H9 (cell line): ENCODE measurements around the gene NFASC. TPM values are rescaled to one million over a fixed set of nuclear protein-coding genes. Genes with fewer than 3 reads are reported as not detected.

Source experiments
- DNase-seq: peaks from one replicate; pipeline ENCODE4 v3.0.0-alpha.2; 2017
- H2AFZ ChIP-seq: one replicate; pipeline ENCODE4 v1.6.1; 2013; ENCODE audit warnings: mild to moderate bottlenecking, low read length, control low read depth, moderate library complexity
- H2AK5ac ChIP-seq: 2 replicates; pipeline ENCODE4 v1.6.1; 2013; ENCODE audit warnings: low read length, control low read depth, mixed read lengths; ENCODE audit not compliant: insufficient read length
- H2BK120ac ChIP-seq: one replicate; pipeline ENCODE4 v1.6.1; 2013; ENCODE audit warnings: low read depth, mild to moderate bottlenecking, low read length, control low read depth, inconsistent platforms; ENCODE audit not compliant: poor library complexity, severe bottlenecking
- H2BK12ac ChIP-seq: 2 replicates; pipeline ENCODE4 v1.6.1; 2013; ENCODE audit warnings: low read length, control low read depth, mixed read lengths, low read depth; ENCODE audit not compliant: insufficient read length
- H2BK15ac ChIP-seq: 2 replicates; pipeline ENCODE4 v1.6.1; 2013; ENCODE audit warnings: low read depth, low read length, control low read depth
- H2BK20ac ChIP-seq: one replicate; pipeline ENCODE4 v1.6.1; 2013; ENCODE audit warnings: low read depth, mild to moderate bottlenecking, low read length, control low read depth, inconsistent platforms; ENCODE audit not compliant: poor library complexity, severe bottlenecking
- H2BK5ac ChIP-seq: 2 replicates; pipeline ENCODE4 v1.6.1; 2013; ENCODE audit warnings: low read length, control low read depth, mixed read lengths; ENCODE audit not compliant: insufficient read length
- H3K14ac ChIP-seq: 2 replicates; pipeline ENCODE4 v1.6.1; 2013; ENCODE audit warnings: low read length, control low read depth; ENCODE audit not compliant: insufficient read depth
- H3K18ac ChIP-seq: 2 replicates; pipeline ENCODE4 v1.6.1; 2013; ENCODE audit warnings: low read depth, mild to moderate bottlenecking, mixed read lengths, low read length, control low read depth; ENCODE audit not compliant: insufficient read length
- H3K23ac ChIP-seq: 2 replicates; pipeline ENCODE4 v1.6.1; 2013; ENCODE audit warnings: low read length, control low read depth, mixed read lengths, low read depth; ENCODE audit not compliant: insufficient read length
- H3K23me2 ChIP-seq: 2 replicates; pipeline ENCODE4 v1.6.1; 2013; ENCODE audit warnings: low read depth, mild to moderate bottlenecking, mixed read lengths, low read length, control low read depth; ENCODE audit not compliant: insufficient read length, poor library complexity, severe bottlenecking
- H3K27ac ChIP-seq: 2 replicates; pipeline ENCODE4 v1.5.1; 2013; ENCODE audit warnings: low read length, control low read depth, mixed read lengths, low read depth; ENCODE audit not compliant: insufficient read length
- H3K27me3 ChIP-seq: 2 replicates; pipeline ENCODE4 v1.6.1; 2013; ENCODE audit warnings: low read length, control low read depth, inconsistent platforms; ENCODE audit not compliant: insufficient read depth
- H3K4ac ChIP-seq: 2 replicates; pipeline ENCODE4 v1.6.1; 2013; ENCODE audit warnings: low read depth, mild to moderate bottlenecking, control low read depth, inconsistent platforms, low read length, moderate library complexity
- H3K4me1 ChIP-seq: 2 replicates; pipeline ENCODE4 v1.6.1; 2013; ENCODE audit warnings: low read length, control low read depth, inconsistent platforms; ENCODE audit not compliant: insufficient read depth
- H3K4me2 ChIP-seq: 2 replicates; pipeline ENCODE4 v1.6.1; 2013; ENCODE audit warnings: low read length, control low read depth, mixed read lengths; ENCODE audit not compliant: insufficient read length, insufficient read depth
- H3K56ac ChIP-seq: 2 replicates; pipeline ENCODE4 v1.6.1; 2013; ENCODE audit warnings: low read depth, mild to moderate bottlenecking, mixed read lengths, low read length, control low read depth; ENCODE audit not compliant: insufficient read length
- H3K79me1 ChIP-seq: 2 replicates; pipeline ENCODE4 v1.6.1; 2013; ENCODE audit warnings: low read depth, mild to moderate bottlenecking, moderate library complexity, low read length, control low read depth, inconsistent platforms; ENCODE audit not compliant: insufficient read depth, poor library complexity, severe bottlenecking
- H3K79me2 ChIP-seq: 2 replicates; pipeline ENCODE4 v1.6.1; 2013; ENCODE audit warnings: low read length, control low read depth, inconsistent platforms; ENCODE audit not compliant: insufficient read depth
- H3K9ac ChIP-seq: 2 replicates; pipeline ENCODE4 v1.6.1; 2013; ENCODE audit warnings: low read length, control low read depth, mixed read lengths; ENCODE audit not compliant: insufficient read length; ENCODE audit errors: extremely low read depth
- H3K9me3 ChIP-seq: one replicate; pipeline ENCODE4 v1.6.1; 2013; ENCODE audit warnings: low read depth, low read length, inconsistent platforms; ENCODE audit not compliant: control insufficient read depth
- H3T11ph ChIP-seq: one replicate; pipeline ENCODE4 v1.6.1; 2013; ENCODE audit warnings: mild to moderate bottlenecking, low read length, control low read depth, inconsistent platforms
- H4K20me1 ChIP-seq: one replicate; pipeline ENCODE4 v1.6.1; 2013; ENCODE audit not compliant: control insufficient read depth, insufficient read length, insufficient read depth
- H4K5ac ChIP-seq: 2 replicates; pipeline ENCODE4 v1.6.1; 2013; ENCODE audit warnings: low read depth, mild to moderate bottlenecking, mixed read lengths, low read length, control low read depth; ENCODE audit not compliant: insufficient read length
- H4K8ac ChIP-seq: replicated peaks from 2 replicates; pipeline ENCODE4 v1.6.1; 2013; ENCODE audit warnings: low read length, control low read depth, mixed read lengths, low read depth; ENCODE audit not compliant: insufficient read length
- H4K91ac ChIP-seq: 2 replicates; pipeline ENCODE4 v1.6.1; 2013; ENCODE audit warnings: low read depth, mild to moderate bottlenecking, moderate library complexity, mixed read lengths, low read length, control low read depth; ENCODE audit not compliant: insufficient read length
- H3K27ac Mint-ChIP-seq, 3 experiments: 2 replicates in 2 of 3; 3 replicates in 1 of 3; pipeline ENCODE4 v1.8.0; 2020 to 2021; ENCODE audit warnings: mixed read lengths in 3 of 3, mild to moderate bottlenecking in 1 of 3, moderate library complexity in 1 of 3
- H3K27me3 Mint-ChIP-seq: 2 replicates; pipeline ENCODE4 v1.8.0; 2021; ENCODE audit warnings: low read depth, mild to moderate bottlenecking, moderate library complexity, mixed read lengths
- H3K36me3 Mint-ChIP-seq, 3 experiments: 2 replicates in 2 of 3; 3 replicates in 1 of 3; pipeline ENCODE4 v1.8.0; 2020 to 2021; ENCODE audit warnings: low read depth in 3 of 3, mixed read lengths in 3 of 3; ENCODE audit not compliant: insufficient read depth in 1 of 3
- H3K4me1 Mint-ChIP-seq, 2 experiments: 2 replicates each; pipeline ENCODE4 v1.8.0; 2020; ENCODE audit warnings: mixed read lengths in 2 of 2
- H3K4me3 Mint-ChIP-seq, 2 experiments: 2 replicates in 1 of 2; 3 replicates in 1 of 2; pipeline ENCODE4 v1.8.0; 2020 to 2021; ENCODE audit warnings: mild to moderate bottlenecking in 2 of 2, mixed read lengths in 2 of 2, moderate library complexity in 1 of 2
- H3K9me3 Mint-ChIP-seq, 2 experiments: 2 replicates in 1 of 2; 3 replicates in 1 of 2; pipeline ENCODE4 v1.8.0; 2020; ENCODE audit warnings: mild to moderate bottlenecking in 2 of 2, mixed read lengths in 2 of 2, moderate library complexity in 1 of 2
- CTCF ChIP-seq: fragments of 200-600 bp; sonication (generic); conservative IDR thresholded peaks from 3 replicates; pipeline ENCODE4 v1.8.0; 2021; ENCODE audit warnings: antibody characterized with exemption, mild to moderate bottlenecking
- WGBS: extraction: QIAGEN DNeasy Blood & Tissue Kit; methylation state at CpG from one replicate; pipeline ENCODE4 v1.1.7; 2013; ENCODE audit warnings: missing lambda C conversion rate, low lambda C conversion rate, mixed read lengths; ENCODE audit not compliant: insufficient read length; ENCODE audit errors: extremely low coverage; 5-methylcytosine and 5-hydroxymethylcytosine counted together
- total RNA-seq: library from RNA; stranded (reverse); gene quantifications from 2 replicates; pipeline ENCODE4 v1.2.1, GENCODE V29; 2021

NFASC gene
- total RNA-seq, 1 experiment from 2014 or later: 5.0 TPM

- H3K36me3 Mint-ChIP-seq: no peaks in the 10 kb centered on the region
- no peak for DNase-seq
- H4K5ac ChIP-seq: no peak overlapping the region
Measured at GRCh38 chr1:205002705-205003104, 132.0 kb downstream of the NFASC start.

More at GRCh38 chr1:205002705-205003104, 132.0 kb downstream of the NFASC start:
- no peaks in the 10 kb centered on the region for H3K9me3 ChIP-seq
- WGBS: no CpG with 5 or more reads among the region's 7 CpGs
- Mint-ChIP-seq H3K4me1 (peaks cover 25 to 26% of the 10 kb centered on the region in 2 experiments), H3K9me3 (no peaks in the 10 kb centered on the region), H3K4me3 (peak overlapping the region in 1 of 2 experiments; percentile 22; a peak in 3 of 5 replicates), H3K27ac (no peak overlapping the region), H3K27me3 (peaks cover 50% of the 10 kb centered on the region)
- H3K9ac ChIP-seq: no peak overlapping the region
- H3K4me1 ChIP-seq: peaks cover 3% of the 10 kb centered on the region; the same call in 1 of the 2 replicates
- H2BK15ac ChIP-seq: no peak overlapping the region
- H2BK12ac ChIP-seq: no peak overlapping the region
- no peak overlapping the region for H3K4me2 ChIP-seq
- H3K79me1 ChIP-seq: no peaks in the 10 kb centered on the region
- 0 out of 2 replicates have a peak overlapping the region, but pooled peaks have one; percentile 30 for H3K14ac ChIP-seq
- no peak overlapping the region for H4K8ac ChIP-seq
- no peak overlapping the region for H2AFZ ChIP-seq
- H4K20me1 ChIP-seq: no peaks in the 10 kb centered on the region
- H2BK120ac ChIP-seq: no peak overlapping the region
- H3K18ac ChIP-seq: no peak overlapping the region
- no peak overlapping the region for H3T11ph ChIP-seq
- H3K23me2 ChIP-seq: no peaks in the 10 kb centered on the region
- no peak overlapping the region for H3K23ac ChIP-seq
- H3K56ac ChIP-seq: no peak overlapping the region
- H2AK5ac ChIP-seq: no peak overlapping the region
- TF ChIP-seq CTCF: no peak
- no peaks in the 10 kb centered on the region for H3K79me2 ChIP-seq
- H2BK20ac ChIP-seq: no peak overlapping the region
- H3K27ac ChIP-seq: no peak overlapping the region
- H3K27me3 ChIP-seq: no peaks in the 10 kb centered on the region
- no peak overlapping the region for H3K4ac ChIP-seq
- no peak overlapping the region for H2BK5ac ChIP-seq
- no peak overlapping the region for H4K91ac ChIP-seq
